Osteoblast (primary cell): ENCODE measurements around the gene ZNF326. TPM values are rescaled to one million over a fixed set of nuclear protein-coding genes. Genes with fewer than 3 reads are reported as not detected.
"Not testable (repeated sequence)": the region's sequence is repeated elsewhere in the genome, so short reads cannot be mapped to it uniquely, and the experiment has no call there.

ENCODE experiments used
- DNase-seq: peaks from one replicate; pipeline ENCODE4 v3.0.0; 2011; ENCODE audit warnings: low spot score, mixed read lengths; ENCODE audit not compliant: insufficient read length; ENCODE audit errors: missing footprints
- H2AFZ ChIP-seq: 2 replicates; pipeline ENCODE4 v1.6.0; 2011; ENCODE audit warnings: mild to moderate bottlenecking, low read length
- H3K27ac ChIP-seq: 2 replicates; pipeline ENCODE4 v1.5.1; 2011; ENCODE audit warnings: mild to moderate bottlenecking, low read depth, low read length, moderate library complexity
- H3K27me3 ChIP-seq: 2 replicates; pipeline ENCODE4 v1.6.0; 2012; ENCODE audit warnings: mild to moderate bottlenecking, control low read depth, inconsistent platforms, low read length, moderate library complexity; ENCODE audit not compliant: insufficient read depth
- H3K36me3 ChIP-seq: 2 replicates; pipeline ENCODE4 v1.5.1; 2011; ENCODE audit warnings: mild to moderate bottlenecking, low read length, control low read depth, moderate library complexity; ENCODE audit not compliant: insufficient read depth
- H3K4me1 ChIP-seq: 2 replicates; pipeline ENCODE4 v1.5.1; 2011; ENCODE audit warnings: mild to moderate bottlenecking, low read length, control low read depth, moderate library complexity; ENCODE audit not compliant: insufficient read depth
- H3K4me2 ChIP-seq: 2 replicates; pipeline ENCODE4 v1.6.0; 2011; ENCODE audit warnings: mild to moderate bottlenecking, low read length; ENCODE audit not compliant: insufficient read depth
- H3K4me3 ChIP-seq: fragments of 200-600 bp; sonication (generic); 3 replicates; pipeline ENCODE4 v1.5.1; 2012; ENCODE audit warnings: mild to moderate bottlenecking, low read length, inconsistent platforms; ENCODE audit not compliant: insufficient read depth
- H3K79me2 ChIP-seq: 2 replicates; pipeline ENCODE4 v1.6.0; 2012; ENCODE audit warnings: mild to moderate bottlenecking, low read length, control low read depth, inconsistent platforms; ENCODE audit not compliant: insufficient read depth
- H3K9me3 ChIP-seq: 2 replicates; pipeline ENCODE4 v1.5.1; 2011; ENCODE audit warnings: low read depth, low read length, control low read depth
- H4K20me1 ChIP-seq: 2 replicates; pipeline ENCODE4 v1.6.0; 2012; ENCODE audit warnings: mild to moderate bottlenecking, low read length, control low read depth; ENCODE audit not compliant: insufficient read depth
- CTCF ChIP-seq: IDR thresholded peaks from 2 replicates; pipeline ENCODE4 v1.5.1; 2011; ENCODE audit warnings: mild to moderate bottlenecking, low read depth, low read length, moderate library complexity; ENCODE audit errors: extremely low read depth
- total RNA-seq: library from RNA; depleted of rRNA; stranded (reverse); fragments of >200 nt; gene quantifications from 2 replicates; pipeline ENCODE4 v1.2.3, GENCODE V29; 2012

ZNF326 gene
- total RNA-seq, 1 donor, result 10.9 TPM

DNA sequence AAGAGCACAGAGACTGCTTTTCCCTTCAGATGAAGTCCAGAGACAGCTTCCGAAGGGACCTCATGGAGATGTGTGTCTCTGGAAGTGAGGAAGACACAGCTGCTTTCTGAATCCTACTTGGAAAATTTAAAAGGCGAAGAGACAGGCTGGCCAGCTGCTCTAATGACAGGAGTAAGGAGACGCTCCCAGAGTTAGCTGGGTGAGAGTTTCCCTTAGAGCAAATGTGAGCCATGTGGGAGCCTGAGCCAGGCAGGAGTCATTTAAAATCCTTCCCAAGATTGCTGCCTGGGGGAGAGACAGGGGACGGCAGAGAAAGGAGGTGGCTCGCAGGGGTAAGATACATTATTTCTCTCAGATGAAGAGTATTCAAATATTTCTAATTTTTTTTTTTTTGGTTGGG, 53.1 kb downstream of the ZNF326 start:
- Histone ChIP-seq H3K4me1 (no peaks in the 10 kb centered on the region), H3K27me3 (peaks cover 5% of the 10 kb centered on the region), H3K4me2 (no peak overlapping the region), H3K79me2 (no peaks in the 10 kb centered on the region), H3K27ac (no peak overlapping the region), H2AFZ (no peak overlapping the region), H3K4me3 (no peak overlapping the region), H3K9me3 (no peaks in the 10 kb centered on the region), H4K20me1 (no peaks in the 10 kb centered on the region), H3K36me3 (no peaks in the 10 kb centered on the region)
- DNase-seq, result peak; percentile 3
- no peak for TF ChIP-seq CTCF

DNA sequence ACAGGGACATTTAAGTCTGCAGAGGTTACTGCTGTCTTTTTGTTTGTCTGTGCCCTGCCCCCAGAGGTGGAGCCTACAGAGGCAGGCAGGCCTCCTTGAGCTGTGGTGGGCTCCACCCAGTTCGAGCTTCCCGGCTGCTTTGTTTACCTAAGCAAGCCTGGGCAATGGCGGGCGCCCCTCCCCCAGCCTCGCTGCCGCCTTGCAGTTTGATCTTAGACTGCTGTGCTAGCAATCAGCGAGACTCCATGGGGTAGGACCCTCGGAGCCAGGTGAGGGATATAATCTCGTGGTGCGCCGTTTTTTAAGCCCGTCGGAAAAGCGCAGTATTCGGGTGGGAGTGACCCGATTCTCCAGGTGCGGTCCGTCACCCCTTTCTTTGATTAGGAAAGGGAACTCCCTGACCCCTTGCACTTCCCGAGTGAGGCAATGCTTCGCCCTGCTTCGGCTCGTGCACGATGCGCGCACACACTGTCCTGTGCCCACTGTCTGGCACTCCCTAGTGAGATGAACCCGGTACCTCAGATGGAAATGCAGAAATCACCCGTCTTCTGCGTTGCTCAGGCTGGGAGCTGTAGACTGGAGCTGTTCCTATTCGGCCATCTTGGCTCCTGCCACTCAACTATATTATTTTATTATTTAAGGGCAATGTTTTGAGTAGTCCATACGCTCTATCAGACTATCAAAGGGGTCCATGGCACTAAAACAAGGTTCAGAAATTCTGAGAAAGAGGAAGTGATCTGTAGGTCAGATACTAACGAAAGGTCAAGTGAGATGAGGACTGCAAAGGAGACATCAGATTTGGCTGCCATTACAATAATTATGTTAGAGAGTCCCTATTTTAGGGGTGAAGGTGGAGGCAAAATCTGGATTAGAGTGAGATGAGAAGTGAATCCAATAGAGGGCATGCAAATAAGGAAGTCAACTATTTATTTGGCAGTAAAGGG, 68.1 kb downstream of the ZNF326 start:
- H3K27ac ChIP-seq, H4K20me1 ChIP-seq, H3K9me3 ChIP-seq, H3K4me1 ChIP-seq, H3K27me3 ChIP-seq, H3K4me3 ChIP-seq, H3K79me2 ChIP-seq, DNase-seq, H3K4me2 ChIP-seq, H3K36me3 ChIP-seq, H2AFZ ChIP-seq: not testable (repeated sequence)

GRCh38 chr1:90064109-90064508, 69.2 kb downstream of the ZNF326 start:
- H3K4me1 ChIP-seq, H3K36me3 ChIP-seq, H2AFZ ChIP-seq, H3K4me2 ChIP-seq, H3K27ac ChIP-seq, H3K9me3 ChIP-seq, H3K79me2 ChIP-seq, DNase-seq, H4K20me1 ChIP-seq, H3K4me3 ChIP-seq, H3K27me3 ChIP-seq: not testable (repeated sequence)

DNA sequence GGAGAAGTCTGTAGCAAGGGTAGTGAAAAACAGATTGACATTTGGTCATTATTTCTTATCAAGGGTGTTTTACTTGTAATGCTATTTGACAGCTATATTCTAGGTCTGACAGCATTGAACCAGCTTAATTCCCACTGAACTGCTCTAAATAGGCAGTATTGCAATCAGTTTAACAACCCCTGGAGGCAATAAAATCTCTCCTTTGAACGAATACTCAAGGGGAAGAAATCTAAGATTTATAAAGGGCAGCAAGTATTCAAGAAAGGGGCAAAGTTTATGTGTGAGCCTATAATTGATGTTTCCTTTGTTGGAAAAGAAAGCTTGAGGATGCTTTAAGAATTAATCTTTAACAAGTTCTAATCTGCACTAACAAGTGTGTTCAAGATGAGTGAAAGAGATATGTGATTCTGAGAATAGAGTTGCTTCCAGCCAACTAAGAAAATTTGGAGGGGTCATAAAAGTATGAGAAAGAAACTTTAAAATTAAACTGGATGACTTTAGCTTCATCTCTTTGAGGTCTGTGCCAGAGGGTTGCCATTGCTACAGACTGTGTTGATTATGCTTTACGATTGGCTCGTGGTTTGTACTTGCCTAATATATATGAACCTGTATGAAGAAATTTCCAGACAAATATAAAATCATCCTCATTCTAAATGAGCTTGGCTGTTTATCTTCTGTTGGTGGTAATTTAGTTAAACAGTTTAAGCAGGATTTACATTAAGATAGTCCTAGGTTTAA, 72.5 kb downstream of the ZNF326 start:
- H3K4me1 ChIP-seq, result no peaks in the 10 kb centered on the region
- H4K20me1 ChIP-seq, result no peaks in the 10 kb centered on the region
- H3K79me2 ChIP-seq, result no peaks in the 10 kb centered on the region
- H3K27ac ChIP-seq, result no peak overlapping the region
- no peaks in the 10 kb centered on the region for H3K9me3 ChIP-seq
- H3K4me2 ChIP-seq, result no peak overlapping the region
- H2AFZ ChIP-seq, result no peak overlapping the region
- no peaks in the 10 kb centered on the region for H3K36me3 ChIP-seq
- DNase-seq, result peak; percentile 14
- H3K4me3 ChIP-seq, result no peak overlapping the region
- no peaks in the 10 kb centered on the region for H3K27me3 ChIP-seq
- TF ChIP-seq CTCF, result no peak
